Measurements from ENCODE around the gene C8G. TPM values are rescaled to one million over a fixed set of nuclear protein-coding genes. Genes with fewer than 3 reads are reported as not detected.

C8G gene
- total RNA-seq, result not detected in 2 replicates

DNA sequence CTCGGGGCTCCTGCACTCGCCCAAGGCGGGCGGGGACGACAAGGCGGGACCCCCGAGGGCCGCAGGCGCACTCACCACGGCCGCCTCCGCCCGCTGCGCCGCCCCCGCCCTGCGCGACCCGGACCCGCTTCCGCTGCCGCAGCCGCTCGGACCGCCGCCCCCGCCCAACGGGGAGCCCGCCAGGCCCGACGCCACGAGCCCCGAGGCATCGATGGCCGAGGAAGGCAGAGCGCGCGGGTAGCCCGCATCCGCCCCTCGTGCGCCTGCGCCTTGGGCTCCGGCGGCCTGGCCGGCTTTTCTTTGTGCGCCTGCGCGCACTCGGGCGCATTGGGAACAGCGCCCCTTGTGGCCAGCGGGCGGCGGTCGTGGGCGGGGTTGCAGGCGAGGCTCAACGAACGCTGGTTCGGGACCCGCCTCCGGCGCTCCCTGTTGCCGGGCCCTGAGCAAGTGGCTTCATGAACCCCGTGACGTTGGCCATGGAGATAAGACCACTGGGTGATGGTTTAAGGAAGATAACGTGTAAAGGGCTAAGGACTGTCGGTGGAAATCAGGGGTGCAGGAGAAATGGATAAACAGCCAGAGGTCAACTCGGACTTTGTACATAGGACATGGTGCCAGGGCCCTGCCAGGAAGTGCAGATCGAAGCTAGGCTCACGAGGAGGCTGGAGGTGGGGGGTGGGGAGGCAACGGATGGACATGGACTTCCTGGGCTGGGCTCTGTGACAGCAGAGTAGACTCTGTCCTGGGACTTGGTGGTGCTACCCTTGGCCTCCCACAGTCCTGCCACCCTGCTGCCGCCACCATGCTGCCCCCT is at the start of gene C8G, which contains the start of gene FBXW5:
Gene C8G (plus strand): TSS at position 725 of the 814 bp plus-strand sequence. CDS start 78 bp downstream, at position 803.
Gene FBXW5 (minus strand): TSS at position 220 of the 814 bp plus-strand sequence. CDS start 655 bp downstream, outside the sequence.

DNA sequence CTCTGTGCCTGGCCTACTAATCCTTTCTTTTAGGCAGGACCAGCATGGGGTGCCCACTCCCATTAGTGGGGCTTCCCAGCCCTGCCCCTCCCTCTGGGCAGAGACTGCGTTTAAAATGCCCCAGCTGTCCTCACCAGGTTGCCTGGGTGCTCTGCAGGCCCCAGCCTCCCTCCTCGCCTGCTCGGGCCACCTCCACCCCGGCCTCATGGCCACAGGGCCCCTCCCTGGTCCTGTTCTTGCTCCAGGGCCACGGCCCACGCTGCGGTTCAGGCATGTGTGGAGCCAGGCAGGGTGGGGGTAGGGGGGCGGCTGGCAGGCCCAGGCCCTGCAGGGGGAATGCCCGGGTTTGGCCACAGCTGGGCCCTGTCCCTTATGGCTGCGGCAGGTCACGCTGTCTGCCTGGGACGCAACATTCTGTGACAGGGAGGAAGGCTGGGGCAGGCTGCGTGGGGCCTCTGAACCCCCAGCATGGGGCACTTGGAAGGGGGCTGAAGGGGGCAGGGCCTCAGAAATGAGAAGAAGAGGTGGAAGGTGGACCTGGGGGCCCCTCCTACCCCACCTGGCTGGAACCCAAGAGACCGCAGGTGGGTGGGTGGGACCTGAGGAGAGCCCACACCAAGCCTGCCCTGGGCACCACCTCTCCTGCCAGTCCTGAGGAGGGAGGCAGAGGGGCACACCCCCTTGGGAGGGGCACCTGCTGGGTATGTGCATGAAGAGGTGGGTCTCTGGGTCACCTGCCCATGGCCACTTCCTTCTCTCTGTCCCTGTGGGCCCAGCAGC is 6.7 kb downstream of the C8G start, which contains the start of gene LCN12:
Gene LCN12 (plus strand): TSS at position 733 of the 780 bp plus-strand sequence. CDS start 55 bp downstream, outside the sequence.

DNA sequence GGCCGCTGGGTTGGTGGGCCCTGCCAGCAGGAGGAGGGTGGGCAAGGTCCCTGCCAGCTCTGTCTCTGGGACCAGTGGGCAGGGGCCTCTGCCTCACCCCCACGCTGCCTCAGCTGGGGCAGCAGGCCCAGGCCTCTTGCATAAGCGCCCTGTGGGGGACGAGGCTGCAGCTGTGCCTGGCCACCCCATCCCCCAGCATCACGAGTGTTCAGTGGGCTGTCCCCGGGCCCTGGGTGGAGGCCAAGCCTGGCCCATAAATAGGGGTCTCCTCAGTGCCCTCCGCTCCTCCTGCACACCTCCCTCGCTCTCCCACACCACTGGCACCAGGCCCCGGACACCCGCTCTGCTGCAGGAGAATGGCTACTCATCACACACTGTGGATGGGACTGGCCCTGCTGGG is 32.2 kb downstream of the C8G start, which contains the start of gene PTGDS:
Gene PTGDS (plus strand): TSS at position 282 of the 400 bp plus-strand sequence. CDS start 75 bp downstream, at position 357.

DNA sequence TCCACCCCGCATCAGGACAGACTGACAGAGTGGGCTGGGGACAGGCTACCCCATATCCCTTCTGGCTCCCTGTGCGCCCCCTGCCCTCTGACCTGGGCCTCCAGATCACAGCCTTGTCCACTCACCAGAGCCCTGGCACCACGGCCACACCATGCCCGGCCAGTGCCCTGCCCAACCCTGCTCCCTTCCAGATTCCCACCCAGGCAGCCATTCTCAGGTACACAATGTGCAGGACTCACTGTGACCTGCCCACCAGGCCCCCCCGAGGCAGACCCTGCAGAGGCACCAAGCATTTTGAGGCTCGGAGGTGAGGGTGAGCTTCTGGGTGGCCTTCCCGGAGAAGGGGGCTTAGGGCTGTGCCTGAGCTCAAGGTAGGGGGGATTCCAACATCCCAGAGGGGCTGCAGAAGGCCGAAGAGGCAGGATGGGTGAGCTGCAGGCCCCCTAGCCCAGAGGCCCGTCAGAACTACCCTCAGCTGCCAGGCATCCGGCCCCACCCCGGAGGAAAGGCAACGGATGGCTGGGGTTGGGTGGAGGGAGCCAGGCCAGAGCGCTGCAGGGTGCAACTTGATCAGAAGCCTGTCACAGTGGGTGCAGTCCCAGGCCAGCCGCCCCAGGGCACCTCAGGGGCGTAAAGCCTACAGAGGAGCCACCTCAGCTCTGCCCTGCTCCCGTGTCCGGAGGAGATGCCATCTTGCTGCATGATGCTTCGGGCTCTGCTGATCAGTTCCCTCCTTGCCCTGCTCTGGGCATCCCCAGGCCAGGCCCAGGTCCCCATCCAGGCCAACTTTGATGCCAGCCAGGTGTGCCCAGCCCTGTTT is 37.4 kb downstream of the C8G start, which contains the start of gene LCNL1:
Gene LCNL1 (plus strand): TSS at position 762 of the 820 bp plus-strand sequence. CDS start 594 bp downstream, outside the sequence.

DNA sequence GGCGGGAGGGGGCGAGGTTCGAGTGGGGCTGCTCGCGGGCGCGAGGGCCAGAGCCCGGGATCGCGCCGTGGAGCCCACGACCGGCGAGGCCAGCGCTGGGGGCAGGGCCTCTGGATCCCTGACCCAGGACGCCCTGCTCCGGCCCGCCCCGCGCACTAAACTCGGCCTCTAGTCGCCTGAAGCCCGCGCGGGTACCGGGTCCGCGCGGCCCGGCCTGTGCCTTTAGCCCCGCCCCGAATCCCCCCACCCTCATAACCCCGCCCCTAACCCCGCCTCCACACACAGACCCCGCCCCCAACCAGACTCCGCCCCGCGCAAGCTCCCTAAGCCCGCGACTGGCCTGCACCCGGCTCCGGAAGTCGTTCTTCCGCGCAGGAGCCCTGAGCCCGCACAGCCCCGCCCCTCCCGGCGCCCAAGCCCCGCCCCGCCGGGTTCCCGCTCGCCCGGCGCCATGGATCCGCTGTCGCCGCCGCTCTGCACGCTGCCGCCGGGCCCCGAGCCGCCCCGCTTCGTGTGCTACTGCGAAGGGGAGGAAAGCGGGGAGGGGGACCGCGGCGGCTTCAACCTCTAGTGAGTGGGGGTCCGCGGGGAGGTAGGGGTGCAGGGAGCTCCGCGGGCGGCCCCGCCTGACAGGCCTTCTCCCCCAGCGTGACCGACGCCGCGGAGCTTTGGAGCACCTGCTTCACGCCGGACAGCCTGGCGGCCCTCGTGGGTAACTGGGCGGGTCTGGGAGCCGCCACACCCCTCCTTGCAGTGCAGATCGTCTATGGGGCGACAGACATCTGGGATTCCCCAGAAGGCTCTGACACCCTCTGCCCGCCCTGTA is 47.2 kb downstream of the C8G start, which contains the start of gene PAXX:
Gene PAXX (plus strand): TSS at position 430 of the 826 bp plus-strand sequence. CDS start 22 bp downstream, at position 452.

Other genes with a start within 250 kb of the C8G start
- gene DIPK1B, start 232.7 kb upstream of the C8G start, total RNA-seq, result 5.3 and 16.5 TPM in 2 replicates
- gene LCN10, start 202.3 kb upstream of the C8G start, total RNA-seq, result not detected in 2 replicates
- gene LCN6, start 196.7 kb upstream of the C8G start, total RNA-seq, result not detected in 2 replicates
- gene LCN8, start 187.0 kb upstream of the C8G start, total RNA-seq, result not detected in 2 replicates
- not detected in 2 replicates for gene LCN15, start 180.7 kb upstream of the C8G start, total RNA-seq
- 86.8 and 179 TPM in 2 replicates for gene TMEM141, start 153.9 kb upstream of the C8G start, total RNA-seq
- gene CCDC183, start 148.9 kb upstream of the C8G start, total RNA-seq, result 0.35 TPM in 1 of 2 replicates, not detected in the other
- gene RABL6, start 137.3 kb upstream of the C8G start, total RNA-seq, result 69.3 and 72.9 TPM in 2 replicates
- gene AJM1, start 102.8 kb upstream of the C8G start, total RNA-seq, result 2.0 TPM in 2 replicates
- gene PHPT1, start 95.8 kb upstream of the C8G start, total RNA-seq, result 83.2 and 140 TPM in 2 replicates
- gene MAMDC4, start 92.9 kb upstream of the C8G start, total RNA-seq, result 0.77 and 1.8 TPM in 2 replicates
- 303 and 404 TPM in 2 replicates for gene EDF1, start 78.9 kb upstream of the C8G start, total RNA-seq
- 3.4 and 4.9 TPM in 2 replicates for gene TRAF2, start 58.7 kb upstream of the C8G start, total RNA-seq
- 152 and 153 TPM in 2 replicates for gene FBXW5, start 505 bp upstream of the C8G start, total RNA-seq
- not detected in 2 replicates for gene LCN12, start 7.0 kb downstream of the C8G start, total RNA-seq
- 304 and 428 TPM in 2 replicates for gene PTGDS, start 32.3 kb downstream of the C8G start, total RNA-seq
- gene LCNL1, start 37.8 kb downstream of the C8G start, total RNA-seq, result 1.4 and 2.2 TPM in 2 replicates
- gene PAXX, start 47.2 kb downstream of the C8G start, total RNA-seq, result 36.9 and 65.2 TPM in 2 replicates
- gene CLIC3, start 51.3 kb downstream of the C8G start, total RNA-seq, result 11.9 and 74.5 TPM in 2 replicates
- 14.5 and 18.3 TPM in 2 replicates for gene ABCA2, start 83.0 kb downstream of the C8G start, total RNA-seq
- not detected in 2 replicates for gene FUT7, start 86.8 kb downstream of the C8G start, total RNA-seq
- 54.4 and 67.6 TPM in 2 replicates for gene NPDC1, start 100.9 kb downstream of the C8G start, total RNA-seq
- 0.09 and 0.12 TPM in 2 replicates for gene ENTPD2, start 108.8 kb downstream of the C8G start, total RNA-seq
- 0.34 and 0.70 TPM in 2 replicates for gene SAPCD2, start 125.3 kb downstream of the C8G start, total RNA-seq
- 12.0 and 13.6 TPM in 2 replicates for gene UAP1L1, start 132.3 kb downstream of the C8G start, total RNA-seq
- 61.3 and 66.3 TPM in 2 replicates for gene MAN1B1, start 141.7 kb downstream of the C8G start, total RNA-seq
- 106 and 123 TPM in 2 replicates for gene DPP7, start 169.5 kb downstream of the C8G start, total RNA-seq
- not detected in 2 replicates for gene GRIN1, start 193.9 kb downstream of the C8G start, total RNA-seq
- gene LRRC26, start 224.8 kb downstream of the C8G start, total RNA-seq, result not detected in 2 replicates
- not detected in 2 replicates for gene TMEM210, start 226.8 kb downstream of the C8G start, total RNA-seq
- gene ANAPC2, start 243.3 kb downstream of the C8G start, total RNA-seq, result 10.4 and 10.9 TPM in 2 replicates
- gene SSNA1, start 243.4 kb downstream of the C8G start, total RNA-seq, result 65.7 and 87.8 TPM in 2 replicates

Data from pericardium fibroblast (primary cell).